Right lobe of liver (tissue), 4 donors: ENCODE data around the gene HPSE2.

Experiments
- POLR2A ChIP-seq: fragments of 450-650 bp; IDR thresholded peaks from one replicate; pipeline ENCODE4 v1.6.1; 2017; ENCODE audit warnings: antibody characterized with exemption, mild to moderate bottlenecking
- TF ChIP-seq, protein P1 (sequence below), 4 donors: fragments of 200-600 bp in 3 of 4; fragments of 450-650 bp in 1 of 4; IDR thresholded peaks; one replicate each; pipeline versions ENCODE4 v1.5.1 to v1.8.0; 2016 to 2022; ENCODE audit warnings: antibody characterized with exemption in 4 of 4, mild to moderate bottlenecking in 2 of 4
- donor health status: DM: no; HTN: no; CAD: no.
- donor health status: DM: no; HTN: no; CAD: no.
- donor health status: DM: no; HTN: yes; CAD: no.

DNA sequence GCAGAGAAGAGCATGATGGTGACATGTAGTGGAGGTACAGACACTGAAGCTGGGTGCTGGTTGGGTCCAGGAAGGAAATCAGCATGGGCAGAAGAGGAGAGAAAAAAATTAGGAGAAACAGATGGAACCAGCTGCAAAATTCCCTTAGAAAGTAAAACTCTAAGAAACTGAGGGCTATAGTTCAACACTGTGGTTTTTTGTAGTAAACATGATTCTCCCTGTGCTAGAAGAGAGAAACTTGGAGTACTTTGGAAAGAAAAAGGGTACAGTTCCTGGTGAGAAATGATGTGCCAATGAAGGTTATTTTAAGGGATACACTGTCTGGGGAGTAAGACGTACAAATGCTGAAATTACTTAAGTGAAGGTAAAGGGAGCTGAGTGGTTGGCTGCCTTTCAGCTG is 607.4 kb downstream of the HPSE2 start:
- TF ChIP-seq, protein P1, sequence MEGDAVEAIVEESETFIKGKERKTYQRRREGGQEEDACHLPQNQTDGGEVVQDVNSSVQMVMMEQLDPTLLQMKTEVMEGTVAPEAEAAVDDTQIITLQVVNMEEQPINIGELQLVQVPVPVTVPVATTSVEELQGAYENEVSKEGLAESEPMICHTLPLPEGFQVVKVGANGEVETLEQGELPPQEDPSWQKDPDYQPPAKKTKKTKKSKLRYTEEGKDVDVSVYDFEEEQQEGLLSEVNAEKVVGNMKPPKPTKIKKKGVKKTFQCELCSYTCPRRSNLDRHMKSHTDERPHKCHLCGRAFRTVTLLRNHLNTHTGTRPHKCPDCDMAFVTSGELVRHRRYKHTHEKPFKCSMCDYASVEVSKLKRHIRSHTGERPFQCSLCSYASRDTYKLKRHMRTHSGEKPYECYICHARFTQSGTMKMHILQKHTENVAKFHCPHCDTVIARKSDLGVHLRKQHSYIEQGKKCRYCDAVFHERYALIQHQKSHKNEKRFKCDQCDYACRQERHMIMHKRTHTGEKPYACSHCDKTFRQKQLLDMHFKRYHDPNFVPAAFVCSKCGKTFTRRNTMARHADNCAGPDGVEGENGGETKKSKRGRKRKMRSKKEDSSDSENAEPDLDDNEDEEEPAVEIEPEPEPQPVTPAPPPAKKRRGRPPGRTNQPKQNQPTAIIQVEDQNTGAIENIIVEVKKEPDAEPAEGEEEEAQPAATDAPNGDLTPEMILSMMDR (IDR thresholded peaks at IDR 0.05): no peak
- TF ChIP-seq POLR2A: no peak
